IMR-90 (cell line): Measurements from ENCODE around the gene NUMA1. TPM values are rescaled to one million over a fixed set of nuclear protein-coding genes. Genes with fewer than 3 reads are reported as not detected.
A peak's percentile ranks its signal among the peaks of the same experiment; 100 is the strongest.

ENCODE experiments used
- ATAC-seq: fragments of 200-7000 bp; cut with Tn5 transposase; 2 replicates; pipeline ENCODE4 v1.9.1; 2020; ENCODE audit warnings: low read depth, mild to moderate bottlenecking, moderate library complexity
- BruUV-seq: library from RNA; stranded (reverse); fragments of 400-500 nt; replicated peaks from 2 replicates; lab custom pipeline; 2021; lab: Mats Ljungman, UMichigan
- CTCF ChIA-PET: fragments of 300-600 bp; formaldehyde crosslinking; extraction: SDS; loops from one replicate; lab custom pipeline; 2021; ENCODE audit warnings: antibody characterized with exemption; lab: Yijun Ruan, JAX
- POLR2A ChIA-PET: fragments of 300-600 bp; sonication (Branson Sonifier 250); formaldehyde crosslinking; loops from one replicate; lab custom pipeline; 2022; ENCODE audit warnings: antibody characterized with exemption; ENCODE audit not compliant: unreplicated experiment; lab: Charles Lee
- DNase-seq: peaks from one replicate; pipeline ENCODE4 v3.0.0; 2013
- H2AFZ ChIP-seq: replicated peaks from 2 replicates; pipeline ENCODE3; 2013; ENCODE audit warnings: low read length, mild to moderate bottlenecking; ENCODE audit not compliant: poor library complexity
- H2AK5ac ChIP-seq: 2 replicates; pipeline ENCODE4 v1.6.1; 2013; ENCODE audit warnings: low read depth, low read length, inconsistent platforms
- H2AK9ac ChIP-seq: replicated peaks from 2 replicates; pipeline ENCODE3; 2013; ENCODE audit warnings: mild to moderate bottlenecking, low read depth, low read length, moderate library complexity; ENCODE audit not compliant: poor library complexity
- H2BK120ac ChIP-seq: 2 replicates; pipeline ENCODE4 v1.6.1; 2013; ENCODE audit warnings: low read depth, low read length, inconsistent platforms
- H2BK15ac ChIP-seq: 3 replicates; pipeline ENCODE4 v1.6.1; 2013; ENCODE audit warnings: low read depth, low read length, inconsistent platforms
- H2BK20ac ChIP-seq: 2 replicates; pipeline ENCODE4 v1.6.1; 2013; ENCODE audit warnings: low read depth, mild to moderate bottlenecking, inconsistent platforms, low read length, moderate library complexity
- H2BK5ac ChIP-seq: 2 replicates; pipeline ENCODE4 v1.6.1; 2013; ENCODE audit warnings: mild to moderate bottlenecking, low read depth, low read length, inconsistent platforms; ENCODE audit not compliant: poor library complexity, severe bottlenecking
- H3K14ac ChIP-seq: replicated peaks from 2 replicates; pipeline ENCODE4 v1.6.1; 2013; ENCODE audit warnings: low read depth, low read length, inconsistent platforms
- H3K18ac ChIP-seq: 2 replicates; pipeline ENCODE4 v1.6.1; 2013; ENCODE audit warnings: low read depth, low read length, control low read depth
- H3K23ac ChIP-seq: 2 replicates; pipeline ENCODE4 v1.6.1; 2013; ENCODE audit warnings: low read depth, low read length, inconsistent platforms
- H3K27ac ChIP-seq: 2 replicates; pipeline ENCODE4 v1.5.1; 2013; ENCODE audit warnings: mild to moderate bottlenecking, control low read depth, low read length; ENCODE audit not compliant: insufficient read depth
- H3K27me3 ChIP-seq: 2 replicates; pipeline ENCODE4 v1.6.1; 2013; ENCODE audit warnings: low read length; ENCODE audit not compliant: control insufficient read depth, insufficient read depth
- H3K36me3 ChIP-seq: 2 replicates; pipeline ENCODE4 v1.6.1; 2013; ENCODE audit warnings: low read length, mixed read lengths; ENCODE audit not compliant: control insufficient read depth, insufficient read depth
- H3K4ac ChIP-seq: 2 replicates; pipeline ENCODE4 v1.6.1; 2013; ENCODE audit warnings: low read depth, low read length, inconsistent platforms
- H3K4me1 ChIP-seq: 2 replicates; pipeline ENCODE4 v1.6.1; 2013; ENCODE audit warnings: low read length, mixed read lengths; ENCODE audit not compliant: control insufficient read depth, insufficient read depth
- H3K4me2 ChIP-seq: 2 replicates; pipeline ENCODE4 v1.6.1; 2013; ENCODE audit warnings: low read depth, mild to moderate bottlenecking, control low read depth, low read length, moderate library complexity
- H3K4me3 ChIP-seq: 2 replicates; pipeline ENCODE4 v1.5.1; 2013; ENCODE audit warnings: low read depth, mild to moderate bottlenecking, control low read depth, low read length, moderate library complexity; ENCODE audit not compliant: insufficient read depth
- H3K56ac ChIP-seq: 2 replicates; pipeline ENCODE4 v1.6.1; 2013; ENCODE audit warnings: low read length, inconsistent platforms; ENCODE audit not compliant: insufficient read depth; ENCODE audit errors: extremely low read depth
- H3K79me1 ChIP-seq, 2 experiments: 2 replicates each; pipeline ENCODE4 v1.6.1; 2013; ENCODE audit warnings: low read length in 2 of 2, inconsistent platforms in 1 of 2, low read depth in 1 of 2
- H3K9ac ChIP-seq: 2 replicates; pipeline ENCODE4 v1.6.1; 2013; ENCODE audit warnings: low read depth, low read length, control low read depth
- H3K9me1 ChIP-seq: 2 replicates; pipeline ENCODE4 v1.6.1; 2013; ENCODE audit warnings: low read length, inconsistent platforms; ENCODE audit not compliant: insufficient read depth
- H3K9me3 ChIP-seq: 2 replicates; pipeline ENCODE4 v1.6.1; 2013; ENCODE audit warnings: low read length; ENCODE audit not compliant: control insufficient read depth, insufficient read depth
- H4K20me1 ChIP-seq: 2 replicates; pipeline ENCODE4 v1.6.1; 2013; ENCODE audit warnings: low read length, inconsistent platforms; ENCODE audit not compliant: insufficient read depth
- H4K5ac ChIP-seq: 2 replicates; pipeline ENCODE4 v1.6.1; 2013; ENCODE audit warnings: mild to moderate bottlenecking, low read depth, low read length, control low read depth
- H4K8ac ChIP-seq, 2 experiments: 2 replicates each; pipeline ENCODE4 v1.6.1; 2013; ENCODE audit warnings: low read depth in 2 of 2, low read length in 2 of 2, control low read depth in 1 of 2, inconsistent platforms in 1 of 2
- H4K91ac ChIP-seq: 2 replicates; pipeline ENCODE4 v1.6.1; 2013; ENCODE audit warnings: low read depth, low read length, inconsistent platforms; ENCODE audit not compliant: insufficient read depth
- BHLHE40 ChIP-seq: fragments of 150-350 bp; IDR thresholded peaks from 2 replicates; pipeline ENCODE4 v1.6.1; 2016; ENCODE audit warnings: mild to moderate bottlenecking, low read depth, low read length
- CEBPB ChIP-seq: IDR thresholded peaks from 2 replicates; pipeline ENCODE4 v1.6.1; 2012; ENCODE audit warnings: low read depth, low read length, improper control_type of control experiment
- CHD1 ChIP-seq: IDR thresholded peaks from 2 replicates; pipeline ENCODE4 v1.6.1; 2012; ENCODE audit warnings: low read depth, low read length, improper control_type of control experiment
- FOS ChIP-seq: fragments of 150-350 bp; IDR thresholded peaks from 2 replicates; pipeline ENCODE4 v1.6.1; 2016; ENCODE audit warnings: low read depth, low read length
- MAFK ChIP-seq: IDR thresholded peaks from 2 replicates; pipeline ENCODE4 v1.6.1; 2012; ENCODE audit warnings: low read depth, low read length, improper control_type of control experiment
- MAZ ChIP-seq: IDR thresholded peaks from 2 replicates; pipeline ENCODE4 v1.6.1; 2012; ENCODE audit warnings: low read depth, mild to moderate bottlenecking, low read length, improper control_type of control experiment, moderate library complexity, borderline replicate concordance
- MXI1 ChIP-seq: IDR thresholded peaks from 2 replicates; pipeline ENCODE4 v1.6.1; 2012; ENCODE audit warnings: low read depth, mild to moderate bottlenecking, low read length, moderate library complexity, borderline replicate concordance
- NFE2L2 ChIP-seq: fragments of 150-350 bp; IDR thresholded peaks from 2 replicates; pipeline ENCODE4 v1.6.1; 2016; ENCODE audit warnings: low read depth, mild to moderate bottlenecking, low read length
- POLR2A ChIP-seq: IDR thresholded peaks from 2 replicates; pipeline ENCODE4 v1.6.1; 2012; ENCODE audit warnings: mild to moderate bottlenecking, low read depth, low read length
- RAD21 ChIP-seq: IDR thresholded peaks from 2 replicates; pipeline ENCODE4 v1.6.1; 2012; ENCODE audit warnings: low read length, improper control_type of control experiment
- RCOR1 ChIP-seq: IDR thresholded peaks from 2 replicates; pipeline ENCODE4 v1.6.1; 2012; ENCODE audit warnings: mild to moderate bottlenecking, low read length, improper control_type of control experiment; ENCODE audit not compliant: insufficient replicate concordance
- RFX5 ChIP-seq: IDR thresholded peaks from 2 replicates; pipeline ENCODE4 v1.8.0; 2012; ENCODE audit warnings: low read depth, mild to moderate bottlenecking, low read length, moderate library complexity
- SMC3 ChIP-seq: fragments of 150-350 bp; IDR thresholded peaks from 2 replicates; pipeline ENCODE4 v1.6.1; 2016; ENCODE audit warnings: low read depth, mild to moderate bottlenecking, antibody characterized with exemption, low read length, moderate library complexity
- WGBS, 2 experiments: methylation state at CpG; one replicate each; pipeline versions ENCODE4 v1.1.5 to v1.1.7; 2013; ENCODE audit warnings: missing lambda C conversion rate in 2 of 2; ENCODE audit not compliant: insufficient read length in 1 of 2; ENCODE audit errors: extremely low coverage in 2 of 2; 5-methylcytosine and 5-hydroxymethylcytosine counted together
- dilution Hi-C: fragments of 300-500 bp; cut with HindIII; formaldehyde crosslinking; loops from one replicate; pipeline ENCODE4 v1.14.3; 2018; ENCODE audit warnings: low sequenced_read_pairs; ENCODE audit not compliant: unreplicated experiment
- in situ Hi-C: fragments of 300-500 bp; cut with MboI; formaldehyde crosslinking; loops from 3 replicates; pipeline ENCODE4 v1.14.3; 2019; ENCODE audit warnings: low sequenced_read_pairs, inconsistent platforms, mixed read lengths
- intact Hi-C: fragments of 100-400 bp; cut with micrococcal nuclease; formaldehyde crosslinking; loops from 2 replicates; pipeline ENCODE4 v1.10.0; 2022
- polyA plus RNA-seq, 3 experiments: library from polyadenylated mRNA; depleted of rRNA; stranded (reverse); fragments of >200 nt; gene quantifications; 2 replicates each; pipeline ENCODE4 v1.2.3, GENCODE V29; 2012; ENCODE audit warnings: low replicate concordance in 1 of 3
- total RNA-seq: library from RNA; depleted of rRNA; stranded (reverse); fragments of >200 nt; gene quantifications from 2 replicates; pipeline ENCODE4 v1.2.3, GENCODE V29; 2012
- TF ChIP-seq, protein P1 (sequence below): fragments of 150-350 bp; IDR thresholded peaks from 2 replicates; pipeline ENCODE4 v1.6.1; 2016; ENCODE audit warnings: low read depth, mild to moderate bottlenecking, low read length, moderate library complexity, borderline replicate concordance
- TF ChIP-seq, protein P2 (sequence below): conservative IDR thresholded peaks from 2 replicates; pipeline ENCODE4 v1.5.1; 2012; ENCODE audit warnings: mild to moderate bottlenecking, low read depth, low read length, improper control_type of control experiment
- TF ChIP-seq, protein P3 (sequence below): fragments of 150-350 bp; IDR thresholded peaks from 2 replicates; pipeline ENCODE4 v1.6.1; 2017; ENCODE audit warnings: mild to moderate bottlenecking, antibody characterized with exemption, low read length, low read depth

Gene NUMA1
- total and polyA plus RNA-seq, 2 of the 4 experiments (the other 2 are of a cell fraction): 61.7 to 97.0 TPM

DNA sequence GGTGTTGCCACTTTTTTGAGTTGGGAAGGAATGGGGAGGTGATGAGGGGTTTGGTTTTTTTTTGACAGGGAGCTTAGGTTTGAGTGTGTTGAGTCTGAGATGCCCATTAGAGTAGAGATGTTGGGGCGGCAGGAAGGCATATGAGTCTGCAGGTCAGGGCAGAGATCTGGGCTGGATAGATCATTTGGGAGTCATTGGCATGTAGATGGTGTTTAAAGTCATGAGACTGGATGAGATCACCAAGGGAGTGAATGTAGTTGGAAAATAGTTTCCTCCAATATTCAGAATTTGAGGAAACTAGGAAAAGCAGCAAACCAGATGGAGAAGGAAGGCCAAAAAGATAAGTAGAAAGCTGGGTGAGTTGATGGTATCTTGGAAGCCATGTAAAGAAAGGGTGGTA is 34.2 kb upstream of the NUMA1 start:
- H3K4me1 ChIP-seq: peaks cover 6% of the 10 kb centered on the region; the same call in 1 of the 2 replicates
- ChIA-PET CTCF (no interaction called here), POLR2A (interaction anchor here (0.6 kb wide), 1 partner anchor 38 kb away, joined by 3 read pairs; no protein-coding TSS in a partner anchor)
- 100% methylated on average over 1 of the region's 1 CpG; no CpG with 5 or more reads in 1 of the 2 experiments for WGBS, 2 experiments
- H3K23ac ChIP-seq: no peak overlapping the region
- H2AK5ac ChIP-seq: no peak overlapping the region; the same call in 1 of the 2 replicates
- H3K27me3 ChIP-seq: no peaks in the 10 kb centered on the region
- H3K9ac ChIP-seq: no peak overlapping the region
- no peak overlapping the region for H3K4me3 ChIP-seq
- no peaks in the 10 kb centered on the region for H3K9me3 ChIP-seq
- no peak overlapping the region for H2BK15ac ChIP-seq
- intact Hi-C loops: no loop called here
- no peak for ATAC-seq
- H3K56ac ChIP-seq: no peak overlapping the region
- H3K14ac ChIP-seq: no peak overlapping the region
- no peak overlapping the region for H3K18ac ChIP-seq
- 0 out of 2 replicates have a peak overlapping the region, but pooled peaks have one; percentile 19 for H4K91ac ChIP-seq
- peak overlapping the region; percentile 6 for H2BK5ac ChIP-seq
- no peak overlapping the region for H3K4me2 ChIP-seq
- dilution Hi-C loops: no loop called here
- no peak overlapping the region for H2BK20ac ChIP-seq
- peaks cover 0 to 20% of the 10 kb centered on the region in 2 experiments; a peak in 2 of 4 replicates for H3K79me1 ChIP-seq
- H4K8ac ChIP-seq: peak overlapping the region in 1 of 2 experiments; percentile 43; a peak in 1 of 4 replicates
- no peak overlapping the region for H2AK9ac ChIP-seq
- no peak overlapping the region for H2AFZ ChIP-seq
- TF ChIP-seq RCOR1 (no peak), MAZ (no peak), FOS (no peak), NFE2L2 (no peak), RAD21 (no peak), MAFK (no peak), CHD1 (no peak), SMC3 (no peak), CEBPB (no peak), POLR2A (no peak), BHLHE40 (no peak), RFX5 (no peak), MXI1 (no peak)
- TF ChIP-seq, protein P1, sequence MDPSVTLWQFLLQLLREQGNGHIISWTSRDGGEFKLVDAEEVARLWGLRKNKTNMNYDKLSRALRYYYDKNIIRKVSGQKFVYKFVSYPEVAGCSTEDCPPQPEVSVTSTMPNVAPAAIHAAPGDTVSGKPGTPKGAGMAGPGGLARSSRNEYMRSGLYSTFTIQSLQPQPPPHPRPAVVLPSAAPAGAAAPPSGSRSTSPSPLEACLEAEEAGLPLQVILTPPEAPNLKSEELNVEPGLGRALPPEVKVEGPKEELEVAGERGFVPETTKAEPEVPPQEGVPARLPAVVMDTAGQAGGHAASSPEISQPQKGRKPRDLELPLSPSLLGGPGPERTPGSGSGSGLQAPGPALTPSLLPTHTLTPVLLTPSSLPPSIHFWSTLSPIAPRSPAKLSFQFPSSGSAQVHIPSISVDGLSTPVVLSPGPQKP: no peak
- TF ChIP-seq, protein P2, sequence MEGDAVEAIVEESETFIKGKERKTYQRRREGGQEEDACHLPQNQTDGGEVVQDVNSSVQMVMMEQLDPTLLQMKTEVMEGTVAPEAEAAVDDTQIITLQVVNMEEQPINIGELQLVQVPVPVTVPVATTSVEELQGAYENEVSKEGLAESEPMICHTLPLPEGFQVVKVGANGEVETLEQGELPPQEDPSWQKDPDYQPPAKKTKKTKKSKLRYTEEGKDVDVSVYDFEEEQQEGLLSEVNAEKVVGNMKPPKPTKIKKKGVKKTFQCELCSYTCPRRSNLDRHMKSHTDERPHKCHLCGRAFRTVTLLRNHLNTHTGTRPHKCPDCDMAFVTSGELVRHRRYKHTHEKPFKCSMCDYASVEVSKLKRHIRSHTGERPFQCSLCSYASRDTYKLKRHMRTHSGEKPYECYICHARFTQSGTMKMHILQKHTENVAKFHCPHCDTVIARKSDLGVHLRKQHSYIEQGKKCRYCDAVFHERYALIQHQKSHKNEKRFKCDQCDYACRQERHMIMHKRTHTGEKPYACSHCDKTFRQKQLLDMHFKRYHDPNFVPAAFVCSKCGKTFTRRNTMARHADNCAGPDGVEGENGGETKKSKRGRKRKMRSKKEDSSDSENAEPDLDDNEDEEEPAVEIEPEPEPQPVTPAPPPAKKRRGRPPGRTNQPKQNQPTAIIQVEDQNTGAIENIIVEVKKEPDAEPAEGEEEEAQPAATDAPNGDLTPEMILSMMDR: no peak
- TF ChIP-seq, protein P3, sequence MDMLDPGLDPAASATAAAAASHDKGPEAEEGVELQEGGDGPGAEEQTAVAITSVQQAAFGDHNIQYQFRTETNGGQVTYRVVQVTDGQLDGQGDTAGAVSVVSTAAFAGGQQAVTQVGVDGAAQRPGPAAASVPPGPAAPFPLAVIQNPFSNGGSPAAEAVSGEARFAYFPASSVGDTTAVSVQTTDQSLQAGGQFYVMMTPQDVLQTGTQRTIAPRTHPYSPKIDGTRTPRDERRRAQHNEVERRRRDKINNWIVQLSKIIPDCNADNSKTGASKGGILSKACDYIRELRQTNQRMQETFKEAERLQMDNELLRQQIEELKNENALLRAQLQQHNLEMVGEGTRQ: no peak
- peaks cover 10% of the 10 kb centered on the region for H3K9me1 ChIP-seq
- no peak overlapping the region for H4K5ac ChIP-seq
- H3K27ac ChIP-seq: no peak overlapping the region
- in situ Hi-C loops: no loop called here
- H2BK120ac ChIP-seq: peak overlapping the region; percentile 22; the same call in 1 of the 2 replicates
- BruUV-seq: no TSS peak
- H4K20me1 ChIP-seq: no peaks in the 10 kb centered on the region
- no peak overlapping the region for H3K4ac ChIP-seq
- no peaks in the 10 kb centered on the region for H3K36me3 ChIP-seq
- peak; percentile 28 for DNase-seq
